ENCODE results near the gene BRD3.

DNA sequence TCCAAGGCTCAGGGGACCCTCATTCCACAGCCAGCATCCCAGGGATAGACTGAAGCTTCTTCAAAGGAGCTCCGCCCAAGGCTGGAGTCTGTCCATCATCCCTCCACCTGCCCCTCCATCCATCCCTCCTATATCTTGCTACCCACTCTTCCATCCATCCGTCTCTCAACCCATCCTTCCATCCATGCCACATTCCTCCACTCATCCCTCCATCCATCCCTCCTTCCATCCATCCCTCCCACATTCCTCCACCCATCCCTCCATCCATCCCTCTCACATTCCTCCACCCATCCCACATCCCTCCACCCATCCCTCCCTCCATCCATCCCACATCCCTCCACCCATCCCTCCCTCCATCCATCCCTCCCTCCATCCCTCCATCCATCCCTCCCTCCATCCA lies 70.2 kb downstream of the BRD3 start:
- TF ChIP-seq, protein P1, sequence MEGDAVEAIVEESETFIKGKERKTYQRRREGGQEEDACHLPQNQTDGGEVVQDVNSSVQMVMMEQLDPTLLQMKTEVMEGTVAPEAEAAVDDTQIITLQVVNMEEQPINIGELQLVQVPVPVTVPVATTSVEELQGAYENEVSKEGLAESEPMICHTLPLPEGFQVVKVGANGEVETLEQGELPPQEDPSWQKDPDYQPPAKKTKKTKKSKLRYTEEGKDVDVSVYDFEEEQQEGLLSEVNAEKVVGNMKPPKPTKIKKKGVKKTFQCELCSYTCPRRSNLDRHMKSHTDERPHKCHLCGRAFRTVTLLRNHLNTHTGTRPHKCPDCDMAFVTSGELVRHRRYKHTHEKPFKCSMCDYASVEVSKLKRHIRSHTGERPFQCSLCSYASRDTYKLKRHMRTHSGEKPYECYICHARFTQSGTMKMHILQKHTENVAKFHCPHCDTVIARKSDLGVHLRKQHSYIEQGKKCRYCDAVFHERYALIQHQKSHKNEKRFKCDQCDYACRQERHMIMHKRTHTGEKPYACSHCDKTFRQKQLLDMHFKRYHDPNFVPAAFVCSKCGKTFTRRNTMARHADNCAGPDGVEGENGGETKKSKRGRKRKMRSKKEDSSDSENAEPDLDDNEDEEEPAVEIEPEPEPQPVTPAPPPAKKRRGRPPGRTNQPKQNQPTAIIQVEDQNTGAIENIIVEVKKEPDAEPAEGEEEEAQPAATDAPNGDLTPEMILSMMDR (IDR thresholded peaks at IDR 0.05; ENCODE audit: insufficient read depth, low read depth, low read length) = no peak
- no peak for TF ChIP-seq EZH2 (IDR thresholded peaks at IDR 0.05; ENCODE audit: insufficient read depth, low read length)

All from astrocyte (in vitro differentiated cells and primary cell).